IMR-90 (cell line): ENCODE results near the gene SMC1B. TPM values are rescaled to one million over a fixed set of nuclear protein-coding genes. Genes with fewer than 3 reads are reported as not detected.

ENCODE experiments used
- ATAC-seq: fragments of 200-7000 bp; cut with Tn5 transposase; 2 replicates; pipeline ENCODE4 v1.9.1; 2020; ENCODE audit warnings: low read depth, mild to moderate bottlenecking, moderate library complexity
- BruUV-seq: library from RNA; stranded (reverse); fragments of 400-500 nt; replicated peaks from 2 replicates; lab custom pipeline; 2021; lab: Mats Ljungman, UMichigan
- CTCF ChIA-PET: fragments of 300-600 bp; formaldehyde crosslinking; extraction: SDS; loops from one replicate; lab custom pipeline; 2021; ENCODE audit warnings: antibody characterized with exemption; lab: Yijun Ruan, JAX
- POLR2A ChIA-PET: fragments of 300-600 bp; sonication (Branson Sonifier 250); formaldehyde crosslinking; loops from one replicate; lab custom pipeline; 2022; ENCODE audit warnings: antibody characterized with exemption; ENCODE audit not compliant: unreplicated experiment; lab: Charles Lee
- DNase-seq: peaks from one replicate; pipeline ENCODE4 v3.0.0; 2013
- H2AFZ ChIP-seq: replicated peaks from 2 replicates; pipeline ENCODE3; 2013; ENCODE audit warnings: low read length, mild to moderate bottlenecking; ENCODE audit not compliant: poor library complexity
- H2AK5ac ChIP-seq: 2 replicates; pipeline ENCODE4 v1.6.1; 2013; ENCODE audit warnings: low read depth, low read length, inconsistent platforms
- H2AK9ac ChIP-seq: replicated peaks from 2 replicates; pipeline ENCODE3; 2013; ENCODE audit warnings: mild to moderate bottlenecking, low read depth, low read length, moderate library complexity; ENCODE audit not compliant: poor library complexity
- H2BK120ac ChIP-seq: 2 replicates; pipeline ENCODE4 v1.6.1; 2013; ENCODE audit warnings: low read depth, low read length, inconsistent platforms
- H2BK15ac ChIP-seq: 3 replicates; pipeline ENCODE4 v1.6.1; 2013; ENCODE audit warnings: low read depth, low read length, inconsistent platforms
- H2BK20ac ChIP-seq: 2 replicates; pipeline ENCODE4 v1.6.1; 2013; ENCODE audit warnings: low read depth, mild to moderate bottlenecking, inconsistent platforms, low read length, moderate library complexity
- H2BK5ac ChIP-seq: 2 replicates; pipeline ENCODE4 v1.6.1; 2013; ENCODE audit warnings: mild to moderate bottlenecking, low read depth, low read length, inconsistent platforms; ENCODE audit not compliant: poor library complexity, severe bottlenecking
- H3K14ac ChIP-seq: replicated peaks from 2 replicates; pipeline ENCODE4 v1.6.1; 2013; ENCODE audit warnings: low read depth, low read length, inconsistent platforms
- H3K18ac ChIP-seq: 2 replicates; pipeline ENCODE4 v1.6.1; 2013; ENCODE audit warnings: low read depth, low read length, control low read depth
- H3K23ac ChIP-seq: 2 replicates; pipeline ENCODE4 v1.6.1; 2013; ENCODE audit warnings: low read depth, low read length, inconsistent platforms
- H3K27ac ChIP-seq: 2 replicates; pipeline ENCODE4 v1.5.1; 2013; ENCODE audit warnings: mild to moderate bottlenecking, control low read depth, low read length; ENCODE audit not compliant: insufficient read depth
- H3K27me3 ChIP-seq: 2 replicates; pipeline ENCODE4 v1.6.1; 2013; ENCODE audit warnings: low read length; ENCODE audit not compliant: control insufficient read depth, insufficient read depth
- H3K36me3 ChIP-seq: 2 replicates; pipeline ENCODE4 v1.6.1; 2013; ENCODE audit warnings: low read length, mixed read lengths; ENCODE audit not compliant: control insufficient read depth, insufficient read depth
- H3K4ac ChIP-seq: 2 replicates; pipeline ENCODE4 v1.6.1; 2013; ENCODE audit warnings: low read depth, low read length, inconsistent platforms
- H3K4me1 ChIP-seq: 2 replicates; pipeline ENCODE4 v1.6.1; 2013; ENCODE audit warnings: low read length, mixed read lengths; ENCODE audit not compliant: control insufficient read depth, insufficient read depth
- H3K4me2 ChIP-seq: 2 replicates; pipeline ENCODE4 v1.6.1; 2013; ENCODE audit warnings: low read depth, mild to moderate bottlenecking, control low read depth, low read length, moderate library complexity
- H3K4me3 ChIP-seq: 2 replicates; pipeline ENCODE4 v1.5.1; 2013; ENCODE audit warnings: low read depth, mild to moderate bottlenecking, control low read depth, low read length, moderate library complexity; ENCODE audit not compliant: insufficient read depth
- H3K56ac ChIP-seq: 2 replicates; pipeline ENCODE4 v1.6.1; 2013; ENCODE audit warnings: low read length, inconsistent platforms; ENCODE audit not compliant: insufficient read depth; ENCODE audit errors: extremely low read depth
- H3K79me1 ChIP-seq, 2 experiments: 2 replicates each; pipeline ENCODE4 v1.6.1; 2013; ENCODE audit warnings: low read length in 2 of 2, inconsistent platforms in 1 of 2, low read depth in 1 of 2
- H3K9ac ChIP-seq: 2 replicates; pipeline ENCODE4 v1.6.1; 2013; ENCODE audit warnings: low read depth, low read length, control low read depth
- H3K9me1 ChIP-seq: 2 replicates; pipeline ENCODE4 v1.6.1; 2013; ENCODE audit warnings: low read length, inconsistent platforms; ENCODE audit not compliant: insufficient read depth
- H3K9me3 ChIP-seq: 2 replicates; pipeline ENCODE4 v1.6.1; 2013; ENCODE audit warnings: low read length; ENCODE audit not compliant: control insufficient read depth, insufficient read depth
- H4K20me1 ChIP-seq: 2 replicates; pipeline ENCODE4 v1.6.1; 2013; ENCODE audit warnings: low read length, inconsistent platforms; ENCODE audit not compliant: insufficient read depth
- H4K5ac ChIP-seq: 2 replicates; pipeline ENCODE4 v1.6.1; 2013; ENCODE audit warnings: mild to moderate bottlenecking, low read depth, low read length, control low read depth
- H4K8ac ChIP-seq, 2 experiments: 2 replicates each; pipeline ENCODE4 v1.6.1; 2013; ENCODE audit warnings: low read depth in 2 of 2, low read length in 2 of 2, control low read depth in 1 of 2, inconsistent platforms in 1 of 2
- H4K91ac ChIP-seq: 2 replicates; pipeline ENCODE4 v1.6.1; 2013; ENCODE audit warnings: low read depth, low read length, inconsistent platforms; ENCODE audit not compliant: insufficient read depth
- BHLHE40 ChIP-seq: fragments of 150-350 bp; IDR thresholded peaks from 2 replicates; pipeline ENCODE4 v1.6.1; 2016; ENCODE audit warnings: mild to moderate bottlenecking, low read depth, low read length
- CEBPB ChIP-seq: IDR thresholded peaks from 2 replicates; pipeline ENCODE4 v1.6.1; 2012; ENCODE audit warnings: low read depth, low read length, improper control_type of control experiment
- CHD1 ChIP-seq: IDR thresholded peaks from 2 replicates; pipeline ENCODE4 v1.6.1; 2012; ENCODE audit warnings: low read depth, low read length, improper control_type of control experiment
- FOS ChIP-seq: fragments of 150-350 bp; IDR thresholded peaks from 2 replicates; pipeline ENCODE4 v1.6.1; 2016; ENCODE audit warnings: low read depth, low read length
- MAFK ChIP-seq: IDR thresholded peaks from 2 replicates; pipeline ENCODE4 v1.6.1; 2012; ENCODE audit warnings: low read depth, low read length, improper control_type of control experiment
- MAZ ChIP-seq: IDR thresholded peaks from 2 replicates; pipeline ENCODE4 v1.6.1; 2012; ENCODE audit warnings: low read depth, mild to moderate bottlenecking, low read length, improper control_type of control experiment, moderate library complexity, borderline replicate concordance
- MXI1 ChIP-seq: IDR thresholded peaks from 2 replicates; pipeline ENCODE4 v1.6.1; 2012; ENCODE audit warnings: low read depth, mild to moderate bottlenecking, low read length, moderate library complexity, borderline replicate concordance
- NFE2L2 ChIP-seq: fragments of 150-350 bp; IDR thresholded peaks from 2 replicates; pipeline ENCODE4 v1.6.1; 2016; ENCODE audit warnings: low read depth, mild to moderate bottlenecking, low read length
- POLR2A ChIP-seq: IDR thresholded peaks from 2 replicates; pipeline ENCODE4 v1.6.1; 2012; ENCODE audit warnings: mild to moderate bottlenecking, low read depth, low read length
- RAD21 ChIP-seq: IDR thresholded peaks from 2 replicates; pipeline ENCODE4 v1.6.1; 2012; ENCODE audit warnings: low read length, improper control_type of control experiment
- RCOR1 ChIP-seq: IDR thresholded peaks from 2 replicates; pipeline ENCODE4 v1.6.1; 2012; ENCODE audit warnings: mild to moderate bottlenecking, low read length, improper control_type of control experiment; ENCODE audit not compliant: insufficient replicate concordance
- RFX5 ChIP-seq: IDR thresholded peaks from 2 replicates; pipeline ENCODE4 v1.8.0; 2012; ENCODE audit warnings: low read depth, mild to moderate bottlenecking, low read length, moderate library complexity
- SMC3 ChIP-seq: fragments of 150-350 bp; IDR thresholded peaks from 2 replicates; pipeline ENCODE4 v1.6.1; 2016; ENCODE audit warnings: low read depth, mild to moderate bottlenecking, antibody characterized with exemption, low read length, moderate library complexity
- WGBS, 2 experiments: methylation state at CpG; one replicate each; pipeline versions ENCODE4 v1.1.5 to v1.1.7; 2013; ENCODE audit warnings: missing lambda C conversion rate in 2 of 2; ENCODE audit not compliant: insufficient read length in 1 of 2; ENCODE audit errors: extremely low coverage in 2 of 2; 5-methylcytosine and 5-hydroxymethylcytosine counted together
- dilution Hi-C: fragments of 300-500 bp; cut with HindIII; formaldehyde crosslinking; loops from one replicate; pipeline ENCODE4 v1.14.3; 2018; ENCODE audit warnings: low sequenced_read_pairs; ENCODE audit not compliant: unreplicated experiment
- in situ Hi-C: fragments of 300-500 bp; cut with MboI; formaldehyde crosslinking; loops from 3 replicates; pipeline ENCODE4 v1.14.3; 2019; ENCODE audit warnings: low sequenced_read_pairs, inconsistent platforms, mixed read lengths
- intact Hi-C: fragments of 100-400 bp; cut with micrococcal nuclease; formaldehyde crosslinking; loops from 2 replicates; pipeline ENCODE4 v1.10.0; 2022
- polyA plus RNA-seq, 3 experiments: library from polyadenylated mRNA; depleted of rRNA; stranded (reverse); fragments of >200 nt; gene quantifications; 2 replicates each; pipeline ENCODE4 v1.2.3, GENCODE V29; 2012; ENCODE audit warnings: low replicate concordance in 1 of 3
- total RNA-seq: library from RNA; depleted of rRNA; stranded (reverse); fragments of >200 nt; gene quantifications from 2 replicates; pipeline ENCODE4 v1.2.3, GENCODE V29; 2012
- TF ChIP-seq, protein P1 (sequence below): conservative IDR thresholded peaks from 2 replicates; pipeline ENCODE4 v1.5.1; 2012; ENCODE audit warnings: mild to moderate bottlenecking, low read depth, low read length, improper control_type of control experiment
- TF ChIP-seq, protein P2 (sequence below): fragments of 150-350 bp; IDR thresholded peaks from 2 replicates; pipeline ENCODE4 v1.6.1; 2016; ENCODE audit warnings: low read depth, mild to moderate bottlenecking, low read length, moderate library complexity, borderline replicate concordance
- TF ChIP-seq, protein P3 (sequence below): fragments of 150-350 bp; IDR thresholded peaks from 2 replicates; pipeline ENCODE4 v1.6.1; 2017; ENCODE audit warnings: mild to moderate bottlenecking, antibody characterized with exemption, low read length, low read depth

Gene SMC1B
- total and polyA plus RNA-seq, 2 of the 4 experiments (the other 2 are of a cell fraction), result not detected

DNA sequence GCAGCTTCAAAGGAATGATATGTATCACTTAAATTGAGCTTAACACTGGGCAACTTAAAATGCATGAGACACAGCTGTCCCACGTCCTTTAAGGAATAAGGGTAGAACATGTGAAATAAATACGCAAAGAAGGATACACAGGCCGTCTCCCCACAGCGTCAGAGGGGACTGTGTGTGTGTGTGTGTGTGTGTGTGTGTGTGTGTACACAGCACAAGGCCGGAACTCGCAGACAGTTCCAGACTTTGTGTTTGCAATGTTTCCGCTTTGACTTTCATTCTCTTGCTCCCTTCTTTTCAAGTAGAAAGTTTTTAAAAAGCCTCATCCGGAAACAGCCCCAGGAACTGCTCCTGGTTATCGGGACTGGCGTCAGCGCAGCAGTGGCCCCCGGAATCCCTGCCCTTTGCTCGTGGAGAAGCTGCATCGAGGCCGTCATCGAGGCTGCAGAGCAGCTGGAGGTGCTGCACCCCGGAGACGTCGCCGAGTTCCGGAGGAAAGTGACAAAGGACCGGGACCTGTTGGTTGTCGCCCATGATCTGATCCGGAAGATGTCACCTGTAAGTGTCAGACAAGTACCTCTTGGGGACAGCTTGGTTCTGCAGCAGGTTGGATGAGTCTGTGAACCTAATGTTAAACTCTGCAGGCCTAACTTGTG lies 90.4 kb downstream of the SMC1B start:
- Histone ChIP-seq H3K36me3 (peaks cover 38% of the 10 kb centered on the region), H2BK5ac (no peak overlapping the region), H2AFZ (no peak overlapping the region), H3K9ac (no peak overlapping the region), H2AK9ac (no peak overlapping the region), H3K14ac (no peak overlapping the region), H3K4me3 (no peak overlapping the region), H2AK5ac (no peak overlapping the region), H4K20me1 (peaks cover 19% of the 10 kb centered on the region), H3K27ac (no peak overlapping the region), H3K27me3 (no peaks in the 10 kb centered on the region), H3K4me1 (peaks cover 15% of the 10 kb centered on the region), H3K56ac (no peak overlapping the region), H2BK20ac (no peak overlapping the region), H3K9me3 (no peaks in the 10 kb centered on the region), H3K79me1 (peaks cover 21 to 60% of the 10 kb centered on the region in 2 experiments), H4K8ac (no peak overlapping the region), H4K91ac (no peak overlapping the region), H3K4me2 (no peak overlapping the region), H3K18ac (no peak overlapping the region), H3K4ac (no peak overlapping the region), H2BK15ac (no peak overlapping the region), H3K23ac (no peak overlapping the region), H2BK120ac (no peak overlapping the region), H4K5ac (no peak overlapping the region), H3K9me1 (peaks cover 21% of the 10 kb centered on the region)
- no peak for ATAC-seq
- no TSS peak for BruUV-seq
- ChIA-PET CTCF (no interaction called here), POLR2A (no interaction called here)
- in situ Hi-C loops (no loop called here), dilution Hi-C loops (no loop called here), intact Hi-C loops (no loop called here)
- no peak for DNase-seq
- WGBS, 2 experiments, result 90% methylated on average over 18 of the region's 24 CpGs; no CpG with 5 or more reads in 1 of the 2 experiments
- TF ChIP-seq CHD1 (no peak), RFX5 (no peak), POLR2A (no peak), BHLHE40 (no peak), MXI1 (no peak), SMC3 (no peak), CEBPB (no peak), MAFK (no peak), MAZ (no peak), RCOR1 (no peak), FOS (no peak), NFE2L2 (no peak), RAD21 (no peak)
- TF ChIP-seq, protein P1, sequence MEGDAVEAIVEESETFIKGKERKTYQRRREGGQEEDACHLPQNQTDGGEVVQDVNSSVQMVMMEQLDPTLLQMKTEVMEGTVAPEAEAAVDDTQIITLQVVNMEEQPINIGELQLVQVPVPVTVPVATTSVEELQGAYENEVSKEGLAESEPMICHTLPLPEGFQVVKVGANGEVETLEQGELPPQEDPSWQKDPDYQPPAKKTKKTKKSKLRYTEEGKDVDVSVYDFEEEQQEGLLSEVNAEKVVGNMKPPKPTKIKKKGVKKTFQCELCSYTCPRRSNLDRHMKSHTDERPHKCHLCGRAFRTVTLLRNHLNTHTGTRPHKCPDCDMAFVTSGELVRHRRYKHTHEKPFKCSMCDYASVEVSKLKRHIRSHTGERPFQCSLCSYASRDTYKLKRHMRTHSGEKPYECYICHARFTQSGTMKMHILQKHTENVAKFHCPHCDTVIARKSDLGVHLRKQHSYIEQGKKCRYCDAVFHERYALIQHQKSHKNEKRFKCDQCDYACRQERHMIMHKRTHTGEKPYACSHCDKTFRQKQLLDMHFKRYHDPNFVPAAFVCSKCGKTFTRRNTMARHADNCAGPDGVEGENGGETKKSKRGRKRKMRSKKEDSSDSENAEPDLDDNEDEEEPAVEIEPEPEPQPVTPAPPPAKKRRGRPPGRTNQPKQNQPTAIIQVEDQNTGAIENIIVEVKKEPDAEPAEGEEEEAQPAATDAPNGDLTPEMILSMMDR, result no peak
- TF ChIP-seq, protein P2, sequence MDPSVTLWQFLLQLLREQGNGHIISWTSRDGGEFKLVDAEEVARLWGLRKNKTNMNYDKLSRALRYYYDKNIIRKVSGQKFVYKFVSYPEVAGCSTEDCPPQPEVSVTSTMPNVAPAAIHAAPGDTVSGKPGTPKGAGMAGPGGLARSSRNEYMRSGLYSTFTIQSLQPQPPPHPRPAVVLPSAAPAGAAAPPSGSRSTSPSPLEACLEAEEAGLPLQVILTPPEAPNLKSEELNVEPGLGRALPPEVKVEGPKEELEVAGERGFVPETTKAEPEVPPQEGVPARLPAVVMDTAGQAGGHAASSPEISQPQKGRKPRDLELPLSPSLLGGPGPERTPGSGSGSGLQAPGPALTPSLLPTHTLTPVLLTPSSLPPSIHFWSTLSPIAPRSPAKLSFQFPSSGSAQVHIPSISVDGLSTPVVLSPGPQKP, result no peak
- TF ChIP-seq, protein P3, sequence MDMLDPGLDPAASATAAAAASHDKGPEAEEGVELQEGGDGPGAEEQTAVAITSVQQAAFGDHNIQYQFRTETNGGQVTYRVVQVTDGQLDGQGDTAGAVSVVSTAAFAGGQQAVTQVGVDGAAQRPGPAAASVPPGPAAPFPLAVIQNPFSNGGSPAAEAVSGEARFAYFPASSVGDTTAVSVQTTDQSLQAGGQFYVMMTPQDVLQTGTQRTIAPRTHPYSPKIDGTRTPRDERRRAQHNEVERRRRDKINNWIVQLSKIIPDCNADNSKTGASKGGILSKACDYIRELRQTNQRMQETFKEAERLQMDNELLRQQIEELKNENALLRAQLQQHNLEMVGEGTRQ, result no peak
